ENCODE measurements around the gene VOPP1.

The VOPP1 gene

GRCh38 chr7:55488216-55488615 is 84.1 kb downstream of the VOPP1 start:
- Histone ChIP-seq H3K27me3 (ENCODE audit: insufficient read depth, low read length) (no peaks in the 10 kb centered on the region), H2AFZ (ENCODE audit: low read length, unreplicated experiment) (no peak overlapping the region), H3K79me2 (ENCODE audit: control insufficient read depth, insufficient read depth, low read length, unreplicated experiment) (no peaks in the 10 kb centered on the region), H3K36me3 (ENCODE audit: insufficient read depth, low read length) (peaks cover 11% of the 10 kb centered on the region; the same call in 1 of the 2 replicates), H3K4me3 (ENCODE audit: low read depth, low read length) (no peak overlapping the region), H3K4me1 (ENCODE audit: control insufficient read depth, insufficient read depth, low read length, unreplicated experiment) (no peaks in the 10 kb centered on the region), H3K27ac (ENCODE audit: low read depth, low read length) (no peak overlapping the region)

DNA sequence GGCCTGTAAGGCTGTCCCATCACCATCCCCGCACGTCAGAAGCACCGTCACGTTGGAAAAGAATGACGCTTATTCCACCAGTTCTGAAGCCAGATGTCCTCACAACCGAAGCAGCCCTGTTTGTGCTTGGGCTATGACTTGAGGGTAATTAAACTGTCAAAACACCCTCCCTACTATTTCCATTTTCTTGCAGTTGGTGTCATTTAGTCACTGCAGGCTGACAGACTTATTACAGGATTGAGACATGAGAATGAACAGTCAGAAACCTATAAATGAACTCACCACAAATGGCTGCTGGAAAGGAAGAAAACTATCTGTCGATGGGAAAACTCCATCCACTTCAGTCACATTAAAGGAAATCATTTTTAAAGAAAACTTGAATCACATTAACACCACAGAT is 85.3 kb downstream of the VOPP1 start:
- H3K4me1 ChIP-seq (ENCODE audit: control insufficient read depth, insufficient read depth, low read length, unreplicated experiment) = no peaks in the 10 kb centered on the region
- peaks cover 11% of the 10 kb centered on the region; the same call in 1 of the 2 replicates for H3K36me3 ChIP-seq (ENCODE audit: insufficient read depth, low read length)
- H3K27ac ChIP-seq (ENCODE audit: low read depth, low read length) = no peak overlapping the region
- H2AFZ ChIP-seq (ENCODE audit: low read length, unreplicated experiment) = no peak overlapping the region
- H3K79me2 ChIP-seq (ENCODE audit: control insufficient read depth, insufficient read depth, low read length, unreplicated experiment) = no peaks in the 10 kb centered on the region
- no peaks in the 10 kb centered on the region for H3K27me3 ChIP-seq (ENCODE audit: insufficient read depth, low read length)
- H3K4me3 ChIP-seq (ENCODE audit: low read depth, low read length) = no peak overlapping the region

GRCh38 chr7:55486192-55486590 is 86.1 kb downstream of the VOPP1 start:
- Histone ChIP-seq H3K79me2 (ENCODE audit: control insufficient read depth, insufficient read depth, low read length, unreplicated experiment) (no peaks in the 10 kb centered on the region), H2AFZ (ENCODE audit: low read length, unreplicated experiment) (no peak overlapping the region), H3K36me3 (ENCODE audit: insufficient read depth, low read length) (peaks cover 9% of the 10 kb centered on the region; the same call in 1 of the 2 replicates), H3K4me1 (ENCODE audit: control insufficient read depth, insufficient read depth, low read length, unreplicated experiment) (no peaks in the 10 kb centered on the region), H3K4me3 (ENCODE audit: low read depth, low read length) (no peak overlapping the region), H3K27ac (ENCODE audit: low read depth, low read length) (no peak overlapping the region), H3K27me3 (ENCODE audit: insufficient read depth, low read length) (no peaks in the 10 kb centered on the region)

- Histone ChIP-seq H2AFZ (ENCODE audit: low read length, unreplicated experiment) (no peak overlapping the region), H3K4me3 (ENCODE audit: low read depth, low read length) (no peak overlapping the region), H3K79me2 (ENCODE audit: control insufficient read depth, insufficient read depth, low read length, unreplicated experiment) (no peaks in the 10 kb centered on the region), H3K27ac (ENCODE audit: low read depth, low read length) (no peak overlapping the region), H3K36me3 (ENCODE audit: insufficient read depth, low read length) (peaks cover 5% of the 10 kb centered on the region; the same call in 1 of the 2 replicates), H3K27me3 (ENCODE audit: insufficient read depth, low read length) (no peaks in the 10 kb centered on the region), H3K4me1 (ENCODE audit: control insufficient read depth, insufficient read depth, low read length, unreplicated experiment) (no peaks in the 10 kb centered on the region)
These were observed 86.7 kb downstream of the VOPP1 start for GRCh38 chr7:55485501-55486191.

- H3K4me3 ChIP-seq (ENCODE audit: low read depth, low read length) = no peak overlapping the region
- H2AFZ ChIP-seq (ENCODE audit: low read length, unreplicated experiment) = no peak overlapping the region
- H3K27me3 ChIP-seq (ENCODE audit: insufficient read depth, low read length) = no peaks in the 10 kb centered on the region
- no peaks in the 10 kb centered on the region for H3K4me1 ChIP-seq (ENCODE audit: control insufficient read depth, insufficient read depth, low read length, unreplicated experiment)
- no peak overlapping the region for H3K27ac ChIP-seq (ENCODE audit: low read depth, low read length)
- 0 out of 2 replicates have a peak, but pooled peaks cover 3% of the 10 kb centered on the region for H3K36me3 ChIP-seq (ENCODE audit: insufficient read depth, low read length)
- H3K79me2 ChIP-seq (ENCODE audit: control insufficient read depth, insufficient read depth, low read length, unreplicated experiment) = no peaks in the 10 kb centered on the region
These were observed 87.5 kb downstream of the VOPP1 start for GRCh38 chr7:55484834-55485233.

DNA sequence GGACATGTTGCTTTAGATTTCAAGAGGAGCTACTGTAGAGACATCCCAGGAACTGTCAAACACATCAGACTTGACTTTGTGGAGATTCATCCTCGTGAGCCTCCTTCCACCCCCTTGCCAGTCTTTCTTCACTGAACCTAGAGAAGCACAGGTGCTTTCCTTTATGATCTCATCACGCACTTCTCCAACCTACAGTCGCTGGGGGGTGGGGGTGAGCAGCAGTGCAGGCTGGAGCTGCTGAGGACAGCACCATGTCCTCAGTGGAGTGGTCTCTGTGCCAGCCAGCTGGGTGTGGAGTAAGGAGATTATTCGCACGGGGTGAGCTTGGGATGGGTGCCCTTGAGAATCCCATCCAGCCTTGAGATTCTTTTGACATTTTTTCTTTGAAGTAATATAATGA is 88.1 kb downstream of the VOPP1 start:
- Histone ChIP-seq H3K27me3 (ENCODE audit: insufficient read depth, low read length) (no peaks in the 10 kb centered on the region), H3K79me2 (ENCODE audit: control insufficient read depth, insufficient read depth, low read length, unreplicated experiment) (no peaks in the 10 kb centered on the region), H3K27ac (ENCODE audit: low read depth, low read length) (no peak overlapping the region), H3K4me3 (ENCODE audit: low read depth, low read length) (no peak overlapping the region), H2AFZ (ENCODE audit: low read length, unreplicated experiment) (no peak overlapping the region), H3K36me3 (ENCODE audit: insufficient read depth, low read length) (0 out of 2 replicates have a peak, but pooled peaks cover 3% of the 10 kb centered on the region), H3K4me1 (ENCODE audit: control insufficient read depth, insufficient read depth, low read length, unreplicated experiment) (no peaks in the 10 kb centered on the region)

GRCh38 chr7:55483046-55483445 is 89.3 kb downstream of the VOPP1 start:
- Histone ChIP-seq H3K4me3 (ENCODE audit: low read depth, low read length) (no peak overlapping the region), H3K27me3 (ENCODE audit: insufficient read depth, low read length) (no peaks in the 10 kb centered on the region), H3K4me1 (ENCODE audit: control insufficient read depth, insufficient read depth, low read length, unreplicated experiment) (peaks cover 4% of the 10 kb centered on the region), H3K79me2 (ENCODE audit: control insufficient read depth, insufficient read depth, low read length, unreplicated experiment) (no peaks in the 10 kb centered on the region), H3K27ac (ENCODE audit: low read depth, low read length) (no peak overlapping the region), H3K36me3 (ENCODE audit: insufficient read depth, low read length) (0 out of 2 replicates have a peak, but pooled peaks cover 3% of the 10 kb centered on the region), H2AFZ (ENCODE audit: low read length, unreplicated experiment) (no peak overlapping the region)

- Histone ChIP-seq H3K27me3 (ENCODE audit: insufficient read depth, low read length) (no peaks in the 10 kb centered on the region), H3K4me3 (ENCODE audit: low read depth, low read length) (no peak overlapping the region), H3K36me3 (ENCODE audit: insufficient read depth, low read length) (0 out of 2 replicates have a peak, but pooled peaks cover 3% of the 10 kb centered on the region), H3K4me1 (ENCODE audit: control insufficient read depth, insufficient read depth, low read length, unreplicated experiment) (peaks cover 4% of the 10 kb centered on the region), H3K79me2 (ENCODE audit: control insufficient read depth, insufficient read depth, low read length, unreplicated experiment) (no peaks in the 10 kb centered on the region), H2AFZ (ENCODE audit: low read length, unreplicated experiment) (no peak overlapping the region), H3K27ac (ENCODE audit: low read depth, low read length) (no peak overlapping the region)
These were observed 91.1 kb downstream of the VOPP1 start for GRCh38 chr7:55481155-55481554.

DNA sequence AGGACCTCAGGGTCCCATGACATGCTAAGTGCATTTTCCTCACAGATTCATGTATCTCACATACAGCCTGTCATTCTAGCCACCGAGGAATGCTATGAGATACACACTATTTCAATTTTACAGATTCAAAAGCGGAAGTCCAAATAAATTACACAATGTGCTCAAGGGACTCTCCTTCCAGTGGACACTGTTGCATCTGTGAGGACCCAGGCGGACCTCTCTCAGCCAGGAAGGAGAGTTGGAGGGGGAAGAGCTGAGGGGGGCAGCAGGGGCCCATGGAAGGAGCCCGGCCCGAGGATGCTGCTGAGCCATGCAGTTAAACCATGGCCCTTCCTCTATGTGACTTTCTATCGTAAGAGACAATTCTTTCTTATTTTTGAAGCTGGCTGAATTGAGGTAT is 93.6 kb downstream of the VOPP1 start:
- H3K36me3 ChIP-seq (ENCODE audit: insufficient read depth, low read length) = no peaks in the 10 kb centered on the region
- no peaks in the 10 kb centered on the region for H3K79me2 ChIP-seq (ENCODE audit: control insufficient read depth, insufficient read depth, low read length, unreplicated experiment)
- no peak overlapping the region for H2AFZ ChIP-seq (ENCODE audit: low read length, unreplicated experiment)
- H3K4me1 ChIP-seq (ENCODE audit: control insufficient read depth, insufficient read depth, low read length, unreplicated experiment) = peaks cover 4% of the 10 kb centered on the region
- no peaks in the 10 kb centered on the region for H3K27me3 ChIP-seq (ENCODE audit: insufficient read depth, low read length)
- no peak overlapping the region for H3K4me3 ChIP-seq (ENCODE audit: low read depth, low read length)
- H3K27ac ChIP-seq (ENCODE audit: low read depth, low read length) = peak overlapping the region; percentile 8; the same call in 1 of the 2 replicates

- H3K4me3 ChIP-seq (ENCODE audit: low read depth, low read length) = no peak overlapping the region
- H3K4me1 ChIP-seq (ENCODE audit: control insufficient read depth, insufficient read depth, low read length, unreplicated experiment) = peaks cover 4% of the 10 kb centered on the region
- H3K27me3 ChIP-seq (ENCODE audit: insufficient read depth, low read length) = no peaks in the 10 kb centered on the region
- no peak overlapping the region for H2AFZ ChIP-seq (ENCODE audit: low read length, unreplicated experiment)
- no peaks in the 10 kb centered on the region for H3K36me3 ChIP-seq (ENCODE audit: insufficient read depth, low read length)
- no peaks in the 10 kb centered on the region for H3K79me2 ChIP-seq (ENCODE audit: control insufficient read depth, insufficient read depth, low read length, unreplicated experiment)
- H3K27ac ChIP-seq (ENCODE audit: low read depth, low read length) = peak overlapping the region; percentile 8; the same call in 1 of the 2 replicates
These were observed 94.4 kb downstream of the VOPP1 start for GRCh38 chr7:55477781-55478374.
